Glutamatergic neuron (in vitro differentiated cells): Measurements from ENCODE around the gene MERTK. TPM values are rescaled to one million over a fixed set of nuclear protein-coding genes. Genes with fewer than 3 reads are reported as not detected.
"Not testable (repeated sequence)": the region's sequence is repeated elsewhere in the genome, so short reads cannot be mapped to it uniquely, and the experiment has no call there.

Experiments used
- DNase-seq: peaks from one replicate; pipeline ENCODE4 v3.0.0; 2022
- H3K27ac Mint-ChIP-seq: one replicate; pipeline ENCODE4 v1.8.0; 2020; ENCODE audit warnings: mild to moderate bottlenecking, mixed read lengths, inconsistent platforms; ENCODE audit not compliant: unreplicated experiment
- H3K27me3 Mint-ChIP-seq: one replicate; pipeline ENCODE4 v1.8.0; 2020; ENCODE audit warnings: mild to moderate bottlenecking, moderate library complexity, mixed read lengths, inconsistent platforms; ENCODE audit not compliant: unreplicated experiment
- H3K36me3 Mint-ChIP-seq: one replicate; pipeline ENCODE4 v1.8.0; 2020; ENCODE audit warnings: mild to moderate bottlenecking, mixed read lengths, inconsistent platforms; ENCODE audit not compliant: unreplicated experiment
- H3K4me1 Mint-ChIP-seq: one replicate; pipeline ENCODE4 v1.8.0; 2020; ENCODE audit warnings: mild to moderate bottlenecking, low read depth, mixed read lengths, inconsistent platforms; ENCODE audit not compliant: unreplicated experiment
- H3K4me3 Mint-ChIP-seq: one replicate; pipeline ENCODE4 v1.8.0; 2020; ENCODE audit warnings: mild to moderate bottlenecking, mixed read lengths, inconsistent platforms; ENCODE audit not compliant: unreplicated experiment
- H3K9me3 Mint-ChIP-seq: one replicate; pipeline ENCODE4 v1.8.0; 2020; ENCODE audit warnings: mild to moderate bottlenecking, moderate library complexity, mixed read lengths, inconsistent platforms; ENCODE audit not compliant: unreplicated experiment
- total RNA-seq: library from RNA; stranded (reverse); fragmentation: NEBNext Ultra II Directional; extraction: Animal tissue kit (Norgen Biotek cat#: 25700); gene quantifications from one replicate; pipeline ENCODE4 v1.2.1, GENCODE V29; 2021; ENCODE audit not compliant: unreplicated experiment
- TF ChIP-seq, protein P1 (sequence below): fragments of 200-600 bp; sonication (generic); IDR thresholded peaks from one replicate; pipeline ENCODE4 v1.5.0; 2021; ENCODE audit not compliant: partially characterized antibody, unreplicated experiment

MERTK gene
- total RNA-seq, 1 donor from 2014 or later = 2.3 TPM

DNA sequence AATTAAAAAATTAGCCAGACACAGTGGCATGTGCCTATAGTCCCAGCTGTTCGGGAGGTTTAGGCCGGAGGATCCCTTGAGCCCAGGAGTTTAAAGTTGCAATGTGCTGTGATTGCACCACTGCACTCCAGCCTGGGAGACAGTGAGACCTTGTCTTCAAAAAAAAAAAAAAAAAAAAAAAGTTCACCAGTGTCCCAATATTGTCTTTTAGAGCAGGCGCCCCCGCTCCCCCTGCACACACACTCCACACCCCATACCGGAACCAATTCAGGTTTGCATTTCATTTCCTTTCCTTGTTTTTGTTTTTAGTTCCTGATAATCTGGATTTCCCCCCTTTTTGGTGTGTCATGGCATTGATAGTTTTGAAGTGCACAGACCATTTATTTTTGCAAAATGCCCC lies 167.1 kb downstream of the MERTK start:
- no peaks in the 10 kb centered on the region for H3K27me3 Mint-ChIP-seq
- no peak overlapping the region for H3K27ac Mint-ChIP-seq
- no peak for DNase-seq
- TF ChIP-seq, protein P1, sequence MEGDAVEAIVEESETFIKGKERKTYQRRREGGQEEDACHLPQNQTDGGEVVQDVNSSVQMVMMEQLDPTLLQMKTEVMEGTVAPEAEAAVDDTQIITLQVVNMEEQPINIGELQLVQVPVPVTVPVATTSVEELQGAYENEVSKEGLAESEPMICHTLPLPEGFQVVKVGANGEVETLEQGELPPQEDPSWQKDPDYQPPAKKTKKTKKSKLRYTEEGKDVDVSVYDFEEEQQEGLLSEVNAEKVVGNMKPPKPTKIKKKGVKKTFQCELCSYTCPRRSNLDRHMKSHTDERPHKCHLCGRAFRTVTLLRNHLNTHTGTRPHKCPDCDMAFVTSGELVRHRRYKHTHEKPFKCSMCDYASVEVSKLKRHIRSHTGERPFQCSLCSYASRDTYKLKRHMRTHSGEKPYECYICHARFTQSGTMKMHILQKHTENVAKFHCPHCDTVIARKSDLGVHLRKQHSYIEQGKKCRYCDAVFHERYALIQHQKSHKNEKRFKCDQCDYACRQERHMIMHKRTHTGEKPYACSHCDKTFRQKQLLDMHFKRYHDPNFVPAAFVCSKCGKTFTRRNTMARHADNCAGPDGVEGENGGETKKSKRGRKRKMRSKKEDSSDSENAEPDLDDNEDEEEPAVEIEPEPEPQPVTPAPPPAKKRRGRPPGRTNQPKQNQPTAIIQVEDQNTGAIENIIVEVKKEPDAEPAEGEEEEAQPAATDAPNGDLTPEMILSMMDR = no peak
- peaks cover 15% of the 10 kb centered on the region for H3K36me3 Mint-ChIP-seq
- H3K4me1 Mint-ChIP-seq = no peaks in the 10 kb centered on the region
- peaks cover 4% of the 10 kb centered on the region for H3K9me3 Mint-ChIP-seq
- H3K4me3 Mint-ChIP-seq = no peak overlapping the region

DNA sequence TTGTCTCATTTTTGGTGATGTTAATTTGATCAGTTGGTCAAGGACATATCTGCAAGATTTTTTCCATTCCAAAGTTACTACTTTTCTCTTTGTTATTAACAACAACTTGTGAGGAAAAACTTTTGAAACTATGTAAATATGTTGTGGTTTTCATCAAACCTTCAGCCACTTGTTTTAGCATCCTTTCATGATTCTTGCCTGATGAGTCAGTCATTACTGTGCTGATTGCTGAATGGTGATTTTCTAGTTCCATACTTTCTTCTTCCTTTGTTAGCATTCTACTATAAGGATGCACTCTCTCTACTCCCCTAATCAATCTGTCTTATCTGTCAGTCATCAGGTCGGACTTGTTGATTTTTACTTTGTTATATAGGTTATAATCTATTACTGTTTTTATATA lies 167.6 kb downstream of the MERTK start:
- Mint-ChIP-seq H3K36me3 (peaks cover 15% of the 10 kb centered on the region), H3K27me3 (no peaks in the 10 kb centered on the region), H3K9me3 (peaks cover 4% of the 10 kb centered on the region)

DNA sequence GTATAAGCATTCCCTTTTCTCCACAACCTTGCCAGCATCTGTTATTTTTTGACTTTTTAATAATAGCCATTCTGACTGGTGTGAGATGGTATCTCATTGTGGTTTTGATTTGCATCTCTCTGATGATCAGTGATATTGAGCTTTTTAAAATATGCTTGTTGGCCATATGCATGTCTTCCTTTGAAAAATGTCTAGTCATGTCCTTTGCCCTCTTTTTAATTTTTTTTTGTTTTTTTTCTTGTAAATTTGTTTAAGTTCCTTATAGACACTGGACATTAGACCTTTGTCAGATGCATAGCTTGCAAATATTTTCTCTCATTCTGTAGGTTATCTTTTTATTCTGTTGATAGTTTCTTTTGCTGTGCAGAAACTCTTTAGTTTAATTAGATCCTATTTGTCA lies 171.4 kb downstream of the MERTK start:
- H3K36me3 Mint-ChIP-seq = peaks cover 37% of the 10 kb centered on the region
- H3K9me3 Mint-ChIP-seq = peaks cover 12% of the 10 kb centered on the region

More for the DNA sequence above, 167.6 kb downstream of the MERTK start:
- no peak for DNase-seq
- H3K4me3 Mint-ChIP-seq = no peak overlapping the region
- H3K4me1 Mint-ChIP-seq = no peaks in the 10 kb centered on the region
- TF ChIP-seq, protein P1 = no peak
- H3K27ac Mint-ChIP-seq = no peak overlapping the region

DNA sequence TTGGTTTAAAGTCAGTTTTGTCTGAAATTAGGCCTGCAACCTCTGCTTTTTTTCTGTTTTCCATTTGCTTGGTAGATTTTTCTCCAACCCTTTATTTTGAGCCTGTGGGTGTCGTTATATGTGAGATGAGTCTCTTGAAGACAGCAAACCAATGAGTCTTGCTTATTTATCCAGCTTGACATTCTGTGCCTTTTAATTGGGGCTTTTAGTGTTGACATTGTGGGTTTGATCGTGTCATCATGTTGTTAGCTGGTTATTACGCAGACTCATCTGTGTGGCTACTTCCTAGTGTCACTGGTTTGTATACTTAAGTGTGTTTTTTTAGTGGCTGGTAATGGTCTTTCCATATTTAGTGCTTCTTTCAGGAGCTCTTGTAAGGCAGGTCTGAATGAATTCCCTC lies 175.5 kb downstream of the MERTK start:
- H3K27ac Mint-ChIP-seq = no peak overlapping the region
- TF ChIP-seq, protein P1 = no peak
- H3K4me3 Mint-ChIP-seq = no peak overlapping the region
- peaks cover 32% of the 10 kb centered on the region for H3K36me3 Mint-ChIP-seq
- H3K27me3 Mint-ChIP-seq = peaks cover 5% of the 10 kb centered on the region
- no peak for DNase-seq
- H3K9me3 Mint-ChIP-seq = peaks cover 12% of the 10 kb centered on the region
- H3K4me1 Mint-ChIP-seq = peaks cover 3% of the 10 kb centered on the region

More for the DNA sequence above, 171.4 kb downstream of the MERTK start:
- not testable (repeated sequence) for H3K27me3 Mint-ChIP-seq, H3K4me3 Mint-ChIP-seq, H3K4me1 Mint-ChIP-seq, DNase-seq, H3K27ac Mint-ChIP-seq

DNA sequence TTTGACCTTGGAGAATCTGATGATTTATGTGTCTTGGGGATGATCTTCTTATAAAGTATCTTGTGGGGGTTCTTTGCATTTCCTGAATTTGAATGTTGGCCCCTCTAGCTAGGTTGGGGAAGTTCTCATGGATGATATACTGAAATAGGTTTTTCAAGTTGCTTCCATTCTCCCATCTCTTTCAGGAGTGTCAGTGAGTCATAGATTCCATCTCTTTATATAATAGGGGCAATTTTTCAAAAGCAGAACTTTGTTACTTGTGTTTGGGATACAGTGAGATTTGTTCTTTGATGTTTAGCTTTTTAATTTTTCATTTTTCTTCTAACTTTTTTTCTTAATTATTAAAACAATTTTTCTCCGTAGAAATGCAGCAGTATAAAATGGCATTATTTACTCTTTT lies 176.1 kb downstream of the MERTK start:
- Mint-ChIP-seq H3K4me1 (peaks cover 3% of the 10 kb centered on the region), H3K9me3 (peaks cover 10% of the 10 kb centered on the region), H3K4me3 (no peak overlapping the region), H3K27ac (no peak overlapping the region), H3K36me3 (peaks cover 27% of the 10 kb centered on the region), H3K27me3 (peaks cover 5% of the 10 kb centered on the region)
- DNase-seq = no peak
- TF ChIP-seq, protein P1 = no peak
